Astrocyte of the spinal cord (primary cell): ENCODE results near the gene PACS2.
A peak's percentile ranks its signal among the peaks of the same experiment; 100 is the strongest.

Source experiments
- DNase-seq: peaks from one replicate; pipeline ENCODE4 v3.0.0; 2011; ENCODE audit warnings: low read depth, low spot score
- H3K4me3 ChIP-seq: 2 replicates; pipeline ENCODE4 v1.5.1; 2011; ENCODE audit warnings: low read depth, mild to moderate bottlenecking, low read length, moderate library complexity
- CTCF ChIP-seq: IDR thresholded peaks from 2 replicates; pipeline ENCODE4 v1.5.1; 2012; ENCODE audit warnings: low read depth, mild to moderate bottlenecking, low read length, inconsistent platforms
- in situ Hi-C: cut with HindIII; loops from 2 replicates; pipeline ENCODE4 v1.10.0; 2017; ENCODE audit warnings: low sequenced_read_pairs

Gene PACS2

GRCh38 chr14:105337433-105337832, 22.9 kb downstream of the PACS2 start:
- in situ Hi-C loops, result no loop called here
- no peak for TF ChIP-seq CTCF
- H3K4me3 ChIP-seq, result no peak overlapping the region
- DNase-seq, result no peak

GRCh38 chr14:105337966-105338741, 23.6 kb downstream of the PACS2 start:
- TF ChIP-seq CTCF, result no peak
- in situ Hi-C loops, result no loop called here
- H3K4me3 ChIP-seq, result no peak overlapping the region
- DNase-seq, result no peak

GRCh38 chr14:105340821-105341733, 26.5 kb downstream of the PACS2 start:
- TF ChIP-seq CTCF, result no peak
- in situ Hi-C loops, result no loop called here
- no peak overlapping the region for H3K4me3 ChIP-seq
- peak; percentile 35 for DNase-seq

GRCh38 chr14:105343194-105343593, 28.6 kb downstream of the PACS2 start:
- no peak overlapping the region for H3K4me3 ChIP-seq
- in situ Hi-C loops, result no loop called here
- DNase-seq, result no peak

GRCh38 chr14:105346200-105346533, 31.6 kb downstream of the PACS2 start:
- H3K4me3 ChIP-seq, result no peak overlapping the region
- in situ Hi-C loops, result no loop called here
- DNase-seq, result no peak
- TF ChIP-seq CTCF, result no peak

More at GRCh38 chr14:105343194-105343593, 28.6 kb downstream of the PACS2 start:
- TF ChIP-seq CTCF, result no peak

GRCh38 chr14:105346876-105347586, 32.5 kb downstream of the PACS2 start:
- no peak overlapping the region for H3K4me3 ChIP-seq
- in situ Hi-C loops, result no loop called here
- no peak for DNase-seq
- TF ChIP-seq CTCF, result no peak
